H1 (cell line): ENCODE results near the gene ZDHHC11B. TPM values are rescaled to one million over a fixed set of nuclear protein-coding genes. Genes with fewer than 3 reads are reported as not detected.

ENCODE experiments used
- CTCF ChIA-PET: fragments of 300-600 bp; sonication (Branson Sonifier 250); formaldehyde crosslinking; loops from one replicate; lab custom pipeline; 2021; ENCODE audit not compliant: partially characterized antibody; lab: Charles Lee
- POLR2A ChIA-PET: fragments of 300-600 bp; sonication (Branson Sonifier 250); formaldehyde crosslinking; loops from one replicate; lab custom pipeline; 2021; ENCODE audit warnings: inconsistent platforms; ENCODE audit not compliant: partially characterized antibody; lab: Charles Lee
- DNase-seq, 2 experiments: peaks; one replicate each; pipeline versions ENCODE4 v3.0.0 to v3.0.0-alpha.2; 2010 to 2022; ENCODE audit warnings: low spot score in 2 of 2, low read depth in 1 of 2, mixed read lengths in 1 of 2
- FAIRE-seq: peaks from 2 replicates; lab custom pipeline; 2011; peaks lifted over from hg19 to GRCh38; lab: Jason Lieb, UNC
- H2AFZ ChIP-seq: 2 replicates; pipeline ENCODE4 v1.8.1; 2012; ENCODE audit warnings: low read length, inconsistent platforms
- H2AK5ac ChIP-seq: 2 replicates; pipeline ENCODE4 v1.6.1; 2013; ENCODE audit warnings: low read depth, low read length
- H2BK120ac ChIP-seq: replicated peaks from 2 replicates; pipeline ENCODE3; 2013; ENCODE audit warnings: low read depth, low read length, inconsistent platforms
- H2BK12ac ChIP-seq: 2 replicates; pipeline ENCODE4 v1.6.1; 2013; ENCODE audit warnings: low read depth, low read length
- H2BK15ac ChIP-seq: 2 replicates; pipeline ENCODE4 v1.6.1; 2013; ENCODE audit warnings: low read length
- H2BK20ac ChIP-seq: 2 replicates; pipeline ENCODE4 v1.6.1; 2013; ENCODE audit warnings: low read length
- H2BK5ac ChIP-seq: 2 replicates; pipeline ENCODE4 v1.6.1; 2013; ENCODE audit warnings: low read depth, low read length
- H3K14ac ChIP-seq: 2 replicates; pipeline ENCODE4 v1.6.1; 2013; ENCODE audit warnings: inconsistent platforms; ENCODE audit not compliant: insufficient read length
- H3K18ac ChIP-seq: 2 replicates; pipeline ENCODE4 v1.6.1; 2013; ENCODE audit warnings: low read length; ENCODE audit errors: extremely low read depth
- H3K23ac ChIP-seq: 2 replicates; pipeline ENCODE4 v1.6.1; 2013; ENCODE audit warnings: inconsistent platforms; ENCODE audit not compliant: insufficient read length
- H3K23me2 ChIP-seq: 2 replicates; pipeline ENCODE4 v1.6.1; 2013; ENCODE audit warnings: low read depth, low read length
- H3K27ac ChIP-seq: 2 replicates; pipeline ENCODE4 v1.6.1; 2011; ENCODE audit warnings: low read depth, low read length, inconsistent platforms
- H3K27me3 ChIP-seq, 4 experiments: replicated peaks in 1 of 4; 1 replicate in 1 of 4; 2 replicates in 3 of 4; pipeline versions ENCODE4 v1.6.1 to v1.8.1; 2011 to 2013; ENCODE audit warnings: low read length in 3 of 4, mild to moderate bottlenecking in 3 of 4, inconsistent platforms in 2 of 4, mixed read lengths in 2 of 4, moderate library complexity in 1 of 4; ENCODE audit not compliant: control insufficient read depth in 3 of 4, insufficient read depth in 3 of 4; ENCODE audit errors: extremely low read depth in 1 of 4
- H3K36me3 ChIP-seq, 4 experiments: 2 replicates each; pipeline versions ENCODE4 v1.6.1 to v1.8.1; 2011 to 2013; ENCODE audit warnings: mild to moderate bottlenecking in 4 of 4, low read length in 3 of 4, moderate library complexity in 2 of 4, control low read depth in 1 of 4, inconsistent platforms in 1 of 4; ENCODE audit not compliant: insufficient read depth in 4 of 4, control insufficient read depth in 2 of 4
- H3K4ac ChIP-seq: replicated peaks from 2 replicates; pipeline ENCODE3; 2013; ENCODE audit warnings: low read length, low read depth, mixed read lengths, inconsistent platforms; ENCODE audit not compliant: insufficient read length
- H3K4me1 ChIP-seq, 4 experiments: replicated peaks in 1 of 4; 1 replicate in 1 of 4; 2 replicates in 3 of 4; pipeline versions ENCODE4 v1.6.1 to v1.8.1; 2011 to 2013; ENCODE audit warnings: low read length in 3 of 4, inconsistent platforms in 2 of 4, mixed read lengths in 1 of 4; ENCODE audit not compliant: insufficient read depth in 4 of 4, control insufficient read depth in 3 of 4
- H3K4me2 ChIP-seq, 2 experiments: 2 replicates each; pipeline versions ENCODE4 v1.6.1 to v1.8.1; 2011 to 2013; ENCODE audit warnings: low read depth in 2 of 2, low read length in 2 of 2, control low read depth in 1 of 2, inconsistent platforms in 1 of 2, mild to moderate bottlenecking in 1 of 2; ENCODE audit not compliant: insufficient read depth in 1 of 2
- H3K4me3 ChIP-seq, 4 experiments: fragments of 200-600, 300-600 bp in 1 of 4; sonication (generic), shearing (Covaris generic), sonication (Bioruptor Twin) in 1 of 4; 2 replicates each; pipeline versions ENCODE4 v1.5.1 to v1.8.1; 2011 to 2016; ENCODE audit warnings: low read length in 4 of 4, low read depth in 3 of 4, control low read depth in 2 of 4, inconsistent platforms in 2 of 4, mild to moderate bottlenecking in 2 of 4, mixed read lengths in 1 of 4, moderate library complexity in 1 of 4; ENCODE audit not compliant: insufficient read depth in 2 of 4; ENCODE audit errors: extremely low read depth in 1 of 4
- H3K56ac ChIP-seq: replicated peaks from 2 replicates; pipeline ENCODE3; 2013; ENCODE audit warnings: low read depth, mild to moderate bottlenecking, mixed read lengths, low read length, inconsistent platforms; ENCODE audit not compliant: insufficient read length
- H3K79me1 ChIP-seq: 2 replicates; pipeline ENCODE4 v1.6.1; 2013; ENCODE audit warnings: low read depth, low read length, control low read depth
- H3K79me2 ChIP-seq, 2 experiments: 2 replicates each; pipeline versions ENCODE4 v1.6.1 to v1.8.1; 2012 to 2013; ENCODE audit warnings: low read length in 2 of 2, mild to moderate bottlenecking in 2 of 2, inconsistent platforms in 1 of 2; ENCODE audit not compliant: insufficient read depth in 2 of 2, control insufficient read depth in 1 of 2
- H3K9ac ChIP-seq, 4 experiments: replicated peaks in 1 of 4; 1 replicate in 1 of 4; 2 replicates in 3 of 4; pipeline versions ENCODE4 v1.6.1 to v1.8.1; 2011 to 2013; ENCODE audit warnings: low read depth in 3 of 4, low read length in 3 of 4, control low read depth in 2 of 4, mild to moderate bottlenecking in 2 of 4, moderate library complexity in 2 of 4, inconsistent platforms in 1 of 4; ENCODE audit errors: extremely low read depth in 1 of 4
- H3K9me3 ChIP-seq, 2 experiments: 2 replicates each; pipeline versions ENCODE4 v1.6.1 to v1.8.1; 2012 to 2013; ENCODE audit warnings: mild to moderate bottlenecking in 2 of 2, moderate library complexity in 2 of 2, control low read depth in 1 of 2, inconsistent platforms in 1 of 2, low read depth in 1 of 2, low read length in 1 of 2, mixed read lengths in 1 of 2; ENCODE audit not compliant: insufficient read depth in 2 of 2
- H4K20me1 ChIP-seq, 2 experiments: replicated peaks in 1 of 2; 2 replicates each; pipeline versions ENCODE3 to v1.8.1; 2011 to 2013; ENCODE audit warnings: inconsistent platforms in 2 of 2, low read length in 2 of 2, mild to moderate bottlenecking in 1 of 2; ENCODE audit not compliant: insufficient read depth in 2 of 2, control insufficient read depth in 1 of 2
- H4K5ac ChIP-seq: 2 replicates; pipeline ENCODE4 v1.6.1; 2013; ENCODE audit warnings: low read length, low read depth, mixed read lengths, inconsistent platforms; ENCODE audit not compliant: insufficient read length
- H4K8ac ChIP-seq: 2 replicates; pipeline ENCODE4 v1.8.0; 2013; ENCODE audit warnings: mild to moderate bottlenecking, moderate library complexity, low read length, inconsistent platforms; ENCODE audit not compliant: insufficient read depth; ENCODE audit errors: extremely low read depth
- H4K91ac ChIP-seq: replicated peaks from 2 replicates; pipeline ENCODE3; 2013; ENCODE audit warnings: low read length, mixed read lengths, inconsistent platforms; ENCODE audit not compliant: insufficient read length
- EZH2 ChIP-seq: fragments of 200-600 bp; sonication (generic); IDR thresholded peaks from 2 replicates; pipeline ENCODE4 v1.7.1; 2012; ENCODE audit warnings: low read depth, mild to moderate bottlenecking, moderate library complexity, low read length, inconsistent platforms; ENCODE audit not compliant: severe bottlenecking
- WGBS, 2 experiments: shearing (Covaris generic) in 1 of 2; methylation state at CpG; one replicate each; pipeline versions ENCODE4 v1.1.6 to v1.1.7; 2013 to 2015; ENCODE audit warnings: low lambda C conversion rate in 2 of 2, mixed read lengths in 2 of 2, inconsistent platforms in 1 of 2, low coverage in 1 of 2, missing lambda C conversion rate in 1 of 2; ENCODE audit not compliant: insufficient replicate concordance in 2 of 2, insufficient coverage in 1 of 2, insufficient read length in 1 of 2; ENCODE audit errors: extremely low coverage in 1 of 2, missing lambda C conversion rate in 1 of 2; 5-methylcytosine and 5-hydroxymethylcytosine counted together
- polyA plus RNA-seq, 7 experiments: library from polyadenylated mRNA; depleted of rRNA in 3 of 7; stranded (reverse) in 5 of 7; unstranded in 2 of 7; fragments of >200 nt in 5 of 7; fragments of 200-250 nt in 2 of 7; gene quantifications; 1 replicate in 5 of 7; 2 replicates in 1 of 7; 4 replicates in 1 of 7; pipeline versions ENCODE4 v1.2.1 to v1.2.3, GENCODE V29; 2011 to 2013; ENCODE audit warnings: missing spikeins in 2 of 7, mixed read lengths in 2 of 7
- total RNA-seq: library from RNA; stranded (reverse); fragmentation: NEBNext Ultra II Directional; extraction: Animal tissue kit (Norgen Biotek cat#: 25700); gene quantifications from 2 replicates; pipeline ENCODE4 v1.2.1, GENCODE V29; 2021

Gene ZDHHC11B
- total and polyA plus RNA-seq, 2 of the 8 experiments (the other 6 are each of a cell fraction or from before 2014, with no cell fraction given) = 0.29 to 2.5 TPM

DNA sequence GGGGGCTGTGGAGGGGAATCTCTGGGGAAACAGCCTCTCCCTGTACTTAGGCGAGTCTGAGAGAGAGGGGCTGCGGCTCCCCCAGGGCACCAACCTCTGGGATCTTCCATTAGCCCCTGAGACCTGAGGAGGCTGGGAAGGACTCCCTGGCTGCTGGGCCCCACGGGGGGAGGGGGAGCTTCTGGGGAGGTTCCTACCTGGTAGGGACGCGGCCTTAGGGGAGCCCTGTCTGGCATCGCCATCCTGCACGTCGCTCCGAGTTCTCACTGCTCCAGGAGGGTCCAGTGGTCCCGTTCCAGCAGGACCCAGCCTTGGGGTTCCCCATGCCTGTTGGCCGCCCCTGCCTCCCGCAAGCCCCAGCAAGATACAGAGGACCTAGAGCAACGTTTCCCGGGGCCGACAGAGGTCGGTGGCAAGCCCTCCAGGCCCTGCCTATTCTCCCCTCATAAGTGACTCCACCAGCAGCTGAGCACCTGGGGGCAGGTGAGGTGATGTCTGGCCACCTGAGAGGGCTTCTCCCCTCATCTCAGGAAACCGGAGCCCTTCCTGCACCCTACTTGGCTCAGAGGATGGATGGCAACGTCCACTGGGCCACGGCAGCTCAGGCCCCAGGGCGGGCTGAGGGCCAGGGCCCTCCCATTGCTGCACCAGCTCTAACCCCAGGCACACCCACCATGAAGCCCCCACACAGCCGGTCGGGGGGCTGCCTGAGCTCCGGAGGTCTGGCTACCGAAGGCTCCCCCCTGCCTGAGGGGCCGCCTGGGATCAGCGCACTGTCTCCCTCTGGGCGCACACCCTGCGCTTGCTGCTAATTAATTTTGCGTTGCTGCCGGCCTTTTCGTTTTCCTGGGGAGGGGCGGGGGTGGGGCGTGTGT is 113.9 kb downstream of the ZDHHC11B start:
- 79% methylated on average over 27 of the region's 33 CpGs; no CpG with 5 or more reads in 1 of the 2 experiments for WGBS, 2 experiments
- peaks cover 3 to 11% (median 6%) of the 10 kb centered on the region in 4 experiments; a peak in 6 of 8 replicates for H3K36me3 ChIP-seq
- CTCF ChIA-PET = interaction anchor here (0.7 to 5.4 kb wide), 22 partner anchors 10 to 336 kb away, joined by 3 to 29 read pairs (median 4); partner anchors contain the start of genes BRD9 and TRIP13
- FAIRE-seq = no peak
- no peak overlapping the region for H2BK15ac ChIP-seq
- H3K9me3 ChIP-seq = no peaks in the 10 kb centered on the region
- no peak overlapping the region for H3K9ac ChIP-seq
- H3K79me2 ChIP-seq = no peaks in the 10 kb centered on the region
- no peak overlapping the region for H4K5ac ChIP-seq
- H2AK5ac ChIP-seq = no peak overlapping the region
- no peaks in the 10 kb centered on the region for H3K79me1 ChIP-seq
- no peak overlapping the region for H2BK5ac ChIP-seq
- H3K23ac ChIP-seq = no peak overlapping the region
- H3K4ac ChIP-seq = no peak overlapping the region
- no peak overlapping the region for H3K4me3 ChIP-seq
- H2BK12ac ChIP-seq = no peak overlapping the region
- no peak overlapping the region for H4K91ac ChIP-seq
- H3K56ac ChIP-seq = no peak overlapping the region
- POLR2A ChIA-PET = interaction anchor here (0.8 to 1.3 kb wide), 5 partner anchors 48 to 190 kb away, joined by 3 to 4 read pairs (median 3); no protein-coding TSS in a partner anchor
- no peak overlapping the region for H2BK120ac ChIP-seq
- no peak for TF ChIP-seq EZH2
- peaks cover 12 to 15% of the 10 kb centered on the region in 2 experiments for H4K20me1 ChIP-seq
- H4K8ac ChIP-seq = peak overlapping the region; percentile 51; the same call in 1 of the 2 replicates
- no peak overlapping the region for H3K14ac ChIP-seq
- no peak overlapping the region for H2BK20ac ChIP-seq
- peaks cover 0 to 12% (median 3%) of the 10 kb centered on the region in 4 experiments; a peak in 3 of 7 replicates for H3K27me3 ChIP-seq
- peaks cover 0 to 21% (median 10%) of the 10 kb centered on the region in 4 experiments; a peak in 6 of 7 replicates for H3K4me1 ChIP-seq
- no peaks in the 10 kb centered on the region for H3K23me2 ChIP-seq
- H2AFZ ChIP-seq = no peak overlapping the region
- DNase-seq = no peak
- no peak overlapping the region for H3K18ac ChIP-seq
- H3K4me2 ChIP-seq = no peak overlapping the region
- no peak overlapping the region for H3K27ac ChIP-seq
